ENCODE results near the gene WDFY3.
"Not testable (repeated sequence)": the region's sequence is repeated elsewhere in the genome, so short reads cannot be mapped to it uniquely, and the experiment has no call there.

WDFY3 gene

DNA sequence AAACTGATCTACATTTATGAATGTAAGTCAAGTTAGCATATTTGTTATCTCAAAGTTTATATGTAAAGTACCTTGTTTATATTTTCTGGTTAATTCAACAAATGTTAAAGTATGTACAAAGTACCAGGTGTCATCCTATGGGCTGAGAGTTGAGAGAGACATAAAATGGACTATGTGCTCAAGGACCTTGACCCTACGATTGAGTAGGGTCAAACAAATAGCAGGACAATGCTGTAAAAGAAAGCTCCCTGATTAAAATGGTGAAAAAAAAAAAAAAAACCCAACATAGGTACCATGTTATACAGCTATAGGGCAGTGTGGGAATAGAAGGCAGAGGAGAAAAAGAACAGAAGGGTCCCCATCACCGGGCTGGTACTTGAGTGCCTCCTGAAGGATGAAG lies 260.2 kb downstream of the WDFY3 start:
- DNase-seq = no peak

DNA sequence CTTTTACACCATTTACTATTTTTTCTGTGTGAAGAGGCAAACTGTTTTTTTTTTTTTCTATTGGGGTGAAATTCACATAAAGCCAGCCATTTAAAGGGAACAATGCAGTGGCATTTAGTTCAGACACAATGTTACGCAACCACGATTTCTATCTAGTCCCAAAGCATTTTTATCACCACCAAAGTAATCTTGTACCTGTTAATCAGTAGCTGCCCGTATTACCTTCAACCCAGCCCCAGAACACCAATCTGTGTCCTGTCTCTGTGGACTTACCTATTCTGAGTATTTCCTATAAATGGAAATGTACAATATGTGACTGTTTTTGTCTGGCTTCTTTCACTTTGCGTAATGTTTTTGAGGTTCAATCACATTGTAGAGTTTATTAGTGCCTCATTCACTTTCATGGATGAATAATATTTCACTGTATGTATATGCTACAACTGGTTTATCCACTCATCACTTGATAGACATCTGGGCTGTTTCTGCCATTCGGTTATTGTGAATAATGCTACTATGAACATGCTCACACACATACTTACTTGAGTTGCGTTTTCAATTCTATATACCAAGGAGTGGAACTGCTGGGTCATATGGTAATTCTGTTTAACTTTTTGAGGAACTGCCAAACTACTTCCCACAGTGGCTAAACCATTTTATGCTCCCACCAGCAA lies 267.4 kb downstream of the WDFY3 start:
- no peak for DNase-seq

DNA sequence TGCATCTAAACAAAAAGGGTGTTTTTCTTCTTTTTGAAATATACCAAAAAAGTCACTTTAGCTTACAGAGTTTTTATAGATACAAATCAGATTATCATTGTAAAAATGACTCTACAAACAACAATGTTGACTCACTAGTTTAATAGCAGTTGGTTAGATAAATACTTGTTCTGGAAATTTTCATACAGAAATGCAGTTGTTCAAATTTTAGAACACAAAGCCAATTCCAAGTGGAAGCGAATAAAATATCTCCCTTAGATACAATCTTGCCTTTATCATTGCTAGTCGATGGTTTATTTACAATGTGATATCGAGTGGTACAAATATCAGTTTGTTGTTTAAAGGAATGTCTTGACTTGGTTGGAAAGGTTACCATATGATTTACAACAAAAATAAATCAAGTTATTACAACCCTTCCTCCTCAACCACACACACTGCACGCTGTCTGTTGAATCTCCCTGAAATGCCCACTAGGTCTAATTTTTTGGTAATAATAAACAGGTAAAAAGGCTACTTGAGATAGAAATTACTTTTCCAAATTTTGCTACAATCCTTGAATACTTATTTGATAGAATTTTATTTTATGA lies 268.8 kb downstream of the WDFY3 start:
- DNase-seq = no peak

DNA sequence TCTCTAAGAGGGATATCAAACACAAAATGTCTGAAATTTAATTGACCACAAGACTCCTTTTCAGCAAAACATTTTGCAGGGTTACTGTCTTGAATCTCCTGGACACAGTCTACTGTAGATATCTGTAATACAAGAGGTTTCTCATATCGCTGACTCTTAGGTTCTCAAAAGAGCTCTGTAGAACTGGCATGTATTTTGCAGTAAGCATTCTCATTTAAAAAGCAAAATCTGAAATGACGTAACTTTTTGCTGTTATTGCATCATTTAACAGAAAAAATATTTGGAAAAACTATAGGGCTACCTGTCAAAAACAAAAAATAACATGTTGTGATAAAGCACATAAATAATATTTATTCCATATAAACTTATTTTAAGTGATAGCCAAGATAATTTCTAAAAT lies 269.3 kb downstream of the WDFY3 start:
- no peak for DNase-seq

DNA sequence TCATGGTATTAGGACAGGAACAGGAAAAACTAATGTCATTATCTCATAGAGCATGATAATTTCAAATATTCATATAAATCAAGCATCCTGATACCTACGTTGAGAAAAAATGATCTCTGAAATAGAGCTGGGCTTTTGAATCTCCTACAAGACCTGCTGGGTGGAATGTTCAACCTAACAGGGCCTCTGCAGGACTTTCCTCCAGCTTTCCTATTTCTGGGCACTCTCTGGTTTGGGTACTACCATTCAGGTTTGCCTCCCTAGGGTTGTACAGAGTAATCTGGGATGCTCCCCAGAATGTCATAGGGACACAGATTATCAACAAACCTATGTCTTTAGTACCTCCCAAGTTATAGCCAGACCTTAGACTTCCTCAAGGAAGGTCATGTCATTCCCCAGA lies 274.7 kb downstream of the WDFY3 start:
- no peak for DNase-seq

DNA sequence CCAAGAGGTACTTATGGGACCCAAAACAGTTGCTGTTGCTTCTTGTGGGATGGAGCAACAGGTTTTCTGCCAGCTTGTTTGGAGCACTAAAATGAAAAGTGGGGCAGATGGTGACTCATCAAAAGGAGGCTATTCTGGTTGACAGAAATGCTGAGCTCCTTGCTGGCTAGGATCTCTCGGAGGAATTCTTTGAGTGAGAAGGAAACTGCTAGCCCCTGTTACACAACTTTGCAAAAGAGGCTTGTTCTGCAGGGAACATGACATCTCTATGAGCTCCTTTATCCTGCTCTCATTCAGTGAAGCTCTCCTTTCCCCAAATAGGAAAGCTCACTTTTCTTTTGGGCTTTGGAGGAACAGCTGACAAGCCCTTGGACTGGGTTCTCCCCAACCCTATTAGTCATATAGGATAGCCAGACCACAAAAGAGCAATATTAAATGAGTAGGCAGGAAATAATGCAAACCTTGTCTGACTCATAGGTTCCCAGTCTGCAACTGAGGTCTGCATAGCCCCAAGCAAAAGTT lies 275.3 kb downstream of the WDFY3 start:
- no peak for DNase-seq

DNA sequence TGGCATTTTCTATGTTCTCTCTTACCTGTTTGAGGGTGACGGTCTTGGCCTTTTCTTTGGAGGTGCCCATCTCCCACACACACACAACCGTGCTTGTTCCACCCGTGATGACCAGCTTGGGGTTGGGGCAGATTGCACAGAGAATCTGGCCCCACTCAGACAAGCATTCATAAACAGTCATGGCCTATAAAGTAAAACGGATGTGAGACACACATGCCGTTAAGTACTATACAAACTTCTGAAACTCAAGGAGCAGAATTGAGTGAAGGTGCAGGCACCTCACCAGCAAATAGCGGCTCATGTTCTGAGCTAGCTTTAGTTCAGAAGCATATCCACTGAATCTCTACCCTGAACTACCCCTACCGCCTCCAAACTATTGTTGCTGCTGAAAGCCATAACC lies 276.0 kb downstream of the WDFY3 start:
- no peak for DNase-seq

DNA sequence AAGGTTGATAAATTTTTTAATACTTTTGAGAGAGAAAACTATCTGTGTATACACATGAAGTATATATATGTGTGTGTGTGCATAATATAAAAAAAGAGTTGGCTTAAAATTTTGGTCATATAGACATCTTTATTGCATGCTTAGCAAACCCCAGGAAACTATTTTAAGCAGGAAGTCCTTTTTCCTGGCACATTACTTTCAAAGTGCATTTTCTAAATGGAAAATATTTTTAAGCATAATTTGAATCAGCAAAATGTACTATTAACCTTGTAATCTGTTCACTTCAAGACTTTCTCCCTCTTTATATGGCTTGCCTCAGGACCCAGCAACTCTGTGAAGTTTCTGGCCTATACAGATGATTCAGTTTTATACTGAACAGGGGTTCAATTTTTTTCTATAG lies 277.3 kb downstream of the WDFY3 start:
- no peak for DNase-seq

DNA sequence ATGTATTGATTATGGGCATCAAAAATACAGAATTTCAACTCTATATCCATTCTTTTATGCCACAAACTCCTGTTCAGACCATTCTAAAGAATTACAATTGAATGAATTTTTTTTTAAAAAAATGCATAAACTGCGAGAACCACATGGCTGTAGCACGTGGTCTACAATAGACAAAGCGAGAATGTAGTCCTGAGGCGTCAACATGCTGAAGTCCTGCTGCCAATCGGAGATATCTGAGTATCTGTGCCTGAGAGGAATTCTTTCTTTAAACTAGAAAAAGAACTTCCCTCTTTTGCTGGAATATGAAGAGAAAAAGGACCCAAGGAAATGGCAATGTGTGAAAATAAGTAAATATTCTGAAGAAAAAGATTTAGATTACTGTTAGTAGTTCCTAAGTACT lies 277.9 kb downstream of the WDFY3 start:
- no peak for DNase-seq

DNA sequence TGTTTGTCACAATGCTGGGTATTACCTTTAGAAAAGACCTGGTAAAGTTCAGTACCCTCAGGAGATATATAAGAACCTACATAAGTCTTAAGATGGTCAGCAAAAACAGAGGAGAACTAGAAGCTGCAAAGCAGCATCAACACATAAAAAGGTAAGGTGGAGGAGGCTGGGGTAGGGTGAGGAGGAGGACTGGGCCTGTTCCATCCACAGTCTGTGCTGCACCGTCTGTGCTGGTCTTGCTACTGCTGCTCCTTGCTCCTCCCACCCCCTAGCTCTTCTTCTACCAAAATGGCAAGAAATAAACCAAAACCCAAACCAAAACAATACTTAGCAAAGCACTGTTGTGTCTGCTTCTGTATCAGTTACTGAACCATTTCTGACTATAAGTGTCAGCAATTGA lies 281.4 kb downstream of the WDFY3 start:
- DNase-seq = no peak

DNA sequence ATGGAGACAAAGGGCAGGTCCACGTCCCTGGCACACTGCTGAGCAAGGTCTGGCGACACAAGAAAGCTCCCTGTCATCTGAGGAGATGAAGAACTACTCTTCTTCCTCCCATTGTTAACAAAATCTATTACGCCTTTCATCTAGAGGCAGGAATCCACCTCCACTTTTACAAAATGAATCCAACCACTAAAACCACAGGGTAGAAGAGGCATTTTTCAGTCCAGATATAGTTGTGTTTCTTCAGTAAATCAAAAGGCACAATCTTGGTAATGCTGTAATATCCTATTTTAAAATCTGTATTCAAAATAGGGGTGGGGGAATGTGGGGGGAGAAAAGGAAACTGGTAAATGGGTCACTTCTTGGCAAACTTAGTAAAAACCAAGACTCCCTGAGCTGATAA lies 282.1 kb downstream of the WDFY3 start:
- no peak for DNase-seq

DNA sequence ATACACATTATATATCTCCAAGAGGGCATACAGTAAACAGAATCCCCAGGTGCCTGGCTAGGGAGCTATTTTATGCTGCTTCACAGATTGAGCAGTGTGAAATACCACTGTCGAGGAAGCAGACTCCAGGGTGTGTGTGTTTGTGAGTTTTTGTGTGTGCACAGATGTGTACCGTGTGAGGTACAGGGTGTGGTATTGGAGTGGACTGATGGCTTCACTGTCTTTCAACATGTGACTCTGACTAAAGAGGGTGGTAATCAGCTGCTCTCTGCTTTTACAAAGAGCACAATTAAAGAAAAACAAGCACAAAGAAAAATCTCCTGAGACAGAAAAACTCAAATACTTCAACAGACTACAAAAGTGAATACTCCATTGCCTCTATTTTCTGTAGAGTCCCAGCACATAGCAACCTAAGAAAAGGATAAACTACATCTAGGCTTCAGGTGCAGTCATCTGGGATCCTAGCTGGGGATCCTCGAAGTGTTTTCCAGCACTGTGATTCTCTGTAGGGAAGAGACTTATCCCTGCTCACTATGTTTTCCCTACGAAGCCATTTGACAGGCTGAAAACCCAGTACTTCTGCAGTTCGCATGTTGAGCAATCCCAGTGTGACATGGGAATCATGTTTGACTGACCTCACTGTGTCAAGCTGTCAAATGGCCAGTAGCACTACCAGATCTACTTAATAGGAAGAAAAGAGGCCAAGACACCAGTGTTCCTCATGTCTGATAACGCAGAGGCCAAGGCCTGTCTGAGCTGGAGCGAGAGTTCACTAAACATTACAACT lies 283.2 kb downstream of the WDFY3 start:
- no peak for DNase-seq

DNA sequence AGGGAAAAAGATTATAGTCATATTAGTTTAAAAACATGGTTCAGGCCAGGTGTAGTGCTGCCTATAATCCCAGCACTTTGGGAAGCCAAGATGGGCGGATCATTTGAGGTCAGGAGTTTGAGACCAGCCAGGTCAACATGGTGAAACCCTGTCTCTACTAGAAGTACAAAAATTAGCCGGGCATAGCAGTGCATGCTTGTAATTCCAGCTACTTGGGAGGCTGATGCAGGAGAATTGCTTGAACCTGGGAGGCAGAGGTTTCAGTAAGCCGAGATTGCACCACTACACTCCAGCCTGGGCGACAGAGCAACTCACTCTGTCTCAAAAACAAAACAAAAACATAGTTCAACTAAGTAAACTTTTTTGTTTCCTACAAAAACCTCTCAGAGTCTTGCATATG lies 283.8 kb downstream of the WDFY3 start:
- DNase-seq = not testable (repeated sequence)

DNA sequence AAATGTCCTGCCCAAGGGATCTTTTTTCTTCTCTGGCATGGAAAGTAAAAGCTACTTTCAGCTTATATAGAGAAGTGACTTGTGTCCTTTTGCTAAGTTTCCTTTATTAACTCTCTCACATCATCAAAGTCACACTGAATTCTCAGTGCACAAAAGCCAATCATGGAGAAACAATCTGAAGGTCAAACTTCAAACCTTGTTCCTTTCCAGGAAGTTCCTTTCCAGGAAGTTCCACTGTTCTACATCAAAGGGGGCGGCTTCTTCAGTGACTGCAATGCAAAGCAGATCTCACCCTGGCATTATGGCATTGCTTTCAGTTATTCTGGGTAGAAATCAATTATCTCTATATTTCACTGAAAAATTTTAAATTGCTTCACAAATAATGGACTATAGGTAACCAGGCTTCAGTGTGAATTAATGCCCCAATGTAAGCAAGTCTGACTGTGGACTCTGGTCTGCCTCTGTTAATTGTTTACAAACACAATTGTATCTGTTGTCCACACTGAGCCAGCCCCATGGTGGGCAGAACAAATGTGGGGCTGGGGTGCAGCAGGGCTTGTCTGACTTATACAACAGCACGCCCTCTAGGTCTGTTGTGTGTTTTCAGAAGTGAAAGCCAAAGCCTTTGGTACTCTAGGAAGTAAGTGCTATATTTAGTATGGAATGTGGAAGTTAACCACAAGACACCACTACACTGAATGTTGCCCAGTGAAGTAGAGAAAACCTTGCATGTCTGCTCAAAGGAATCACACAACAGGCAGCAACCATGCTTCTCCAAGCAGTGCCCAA lies 284.8 kb downstream of the WDFY3 start:
- no peak for DNase-seq

DNA sequence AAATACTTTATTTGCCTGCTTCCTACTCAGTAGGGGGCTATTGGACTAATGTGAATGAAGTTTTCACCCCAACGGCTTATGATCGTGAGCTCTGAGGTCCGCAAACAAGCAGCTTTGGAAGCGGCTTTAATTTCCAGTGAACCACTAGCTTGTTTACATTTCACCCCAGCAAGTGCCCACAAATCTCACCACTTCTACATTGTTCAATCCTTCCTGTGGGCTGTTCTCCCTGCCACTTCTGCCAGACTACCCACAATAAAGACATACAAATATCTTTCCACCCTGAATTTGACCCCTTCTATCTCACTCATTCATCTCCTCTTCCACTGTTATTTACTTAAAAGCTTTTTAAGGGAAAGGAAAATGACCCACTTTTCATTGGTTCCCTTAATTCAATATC lies 285.5 kb downstream of the WDFY3 start:
- no peak for DNase-seq

DNA sequence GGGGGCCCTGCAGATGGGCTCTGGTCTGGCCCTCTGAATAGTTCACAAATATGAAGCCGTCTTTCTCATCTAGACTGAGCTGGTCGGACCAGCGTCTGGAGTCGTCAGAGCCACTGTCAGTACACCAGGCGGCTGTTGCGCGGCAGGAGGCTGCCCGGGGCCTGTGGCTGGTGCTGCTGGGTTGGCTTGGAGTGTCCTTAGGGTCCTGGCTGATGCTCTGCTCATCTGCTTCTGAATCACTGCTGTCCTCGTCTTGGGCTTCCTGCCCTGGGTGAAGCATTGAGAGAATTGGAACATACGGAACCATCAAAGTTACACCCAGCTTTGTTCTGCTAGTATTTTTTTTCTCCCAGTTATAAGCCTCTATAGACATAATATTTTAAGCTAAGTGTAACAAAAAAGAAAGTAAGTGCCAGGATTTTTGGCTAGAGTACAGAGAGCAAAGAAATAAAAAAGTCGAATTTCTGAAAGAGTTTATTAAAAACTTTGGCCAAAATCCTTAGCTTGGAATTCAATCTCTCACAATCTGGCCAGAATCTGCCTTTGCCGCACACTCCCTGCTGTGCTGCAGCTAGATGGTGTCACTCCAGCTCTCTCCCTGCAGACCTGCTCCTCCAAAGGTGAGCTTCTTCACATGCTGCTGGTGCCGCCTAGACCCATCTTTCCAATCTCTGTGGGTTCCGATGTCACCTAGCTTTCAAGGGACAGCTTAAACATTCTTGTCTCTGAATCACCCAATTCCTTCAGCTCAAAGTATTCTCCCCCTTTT lies 287.3 kb downstream of the WDFY3 start:
- DNase-seq = no peak

DNA sequence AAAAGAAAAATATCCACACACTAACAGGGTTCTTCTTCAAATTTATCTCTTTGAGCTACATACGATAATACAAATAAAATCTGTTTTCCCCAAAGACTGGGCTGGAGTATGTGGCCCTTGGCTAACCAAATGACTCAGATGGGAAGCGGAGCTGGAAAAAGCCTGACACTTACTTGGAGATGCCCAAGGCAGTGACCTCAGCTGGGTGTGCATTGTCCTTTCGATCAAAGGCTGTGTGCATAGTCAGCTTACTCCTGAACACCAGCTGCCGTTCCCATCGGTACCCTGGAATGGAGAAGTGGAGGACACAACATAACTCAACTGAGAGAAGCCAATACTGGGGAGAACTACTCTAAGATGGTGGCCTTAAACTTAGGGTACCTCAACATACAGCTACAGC lies 288.5 kb downstream of the WDFY3 start:
- DNase-seq = no peak

DNA sequence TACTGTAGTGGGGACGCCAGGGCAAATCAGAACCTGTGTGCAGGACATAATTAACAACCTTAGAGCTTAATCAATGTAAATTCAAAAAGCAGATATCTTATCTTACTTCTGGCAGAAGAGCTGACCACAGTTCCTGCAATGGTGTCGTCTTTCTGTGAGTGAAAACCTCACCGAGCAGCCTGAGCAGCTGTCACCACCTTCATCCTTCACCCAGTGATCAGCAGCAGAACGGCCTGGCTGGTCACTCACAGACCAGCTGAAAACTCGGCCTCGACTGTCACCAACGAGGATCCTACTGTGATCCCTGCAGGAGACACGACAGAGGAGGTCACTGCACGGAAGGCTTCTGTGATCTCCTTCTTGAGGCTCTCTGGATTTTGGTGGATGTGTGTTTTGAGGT lies 289.4 kb downstream of the WDFY3 start:
- DNase-seq = no peak

DNA sequence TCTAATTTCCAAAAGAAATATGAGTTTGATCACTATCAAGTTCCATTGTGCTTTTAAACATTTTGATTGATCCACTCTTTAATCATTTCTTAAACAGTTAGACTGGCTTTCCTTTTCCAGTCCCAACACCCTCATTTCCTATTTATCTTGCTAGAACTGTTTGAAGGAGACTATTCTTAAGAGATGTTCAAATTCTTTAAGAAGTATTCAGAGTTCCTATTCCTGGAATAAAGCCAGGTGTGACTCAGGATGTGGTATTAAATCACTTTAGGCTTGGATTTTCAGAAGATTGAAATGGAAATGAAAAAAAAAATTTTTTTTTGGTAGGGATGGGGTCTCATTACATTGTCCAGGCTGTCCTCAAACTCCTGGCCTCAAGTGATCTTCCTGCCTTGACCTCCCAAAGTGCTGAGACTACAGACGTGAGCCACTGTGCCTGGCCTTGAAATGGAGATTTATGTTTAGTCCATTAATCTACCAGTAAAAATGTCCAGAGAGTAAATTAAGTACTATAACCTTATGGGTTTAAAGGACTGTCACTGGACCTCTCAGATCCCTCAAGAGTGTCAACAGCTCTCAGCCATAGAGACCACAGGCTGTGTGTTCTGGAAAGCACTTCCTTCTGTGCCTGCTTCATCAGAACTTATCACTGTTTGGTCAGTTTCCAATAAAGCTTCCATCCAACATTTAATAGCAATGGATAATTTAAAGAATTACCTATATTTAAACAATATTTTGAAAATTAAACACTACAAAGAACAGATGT lies 292.8 kb downstream of the WDFY3 start:
- no peak for DNase-seq

DNA sequence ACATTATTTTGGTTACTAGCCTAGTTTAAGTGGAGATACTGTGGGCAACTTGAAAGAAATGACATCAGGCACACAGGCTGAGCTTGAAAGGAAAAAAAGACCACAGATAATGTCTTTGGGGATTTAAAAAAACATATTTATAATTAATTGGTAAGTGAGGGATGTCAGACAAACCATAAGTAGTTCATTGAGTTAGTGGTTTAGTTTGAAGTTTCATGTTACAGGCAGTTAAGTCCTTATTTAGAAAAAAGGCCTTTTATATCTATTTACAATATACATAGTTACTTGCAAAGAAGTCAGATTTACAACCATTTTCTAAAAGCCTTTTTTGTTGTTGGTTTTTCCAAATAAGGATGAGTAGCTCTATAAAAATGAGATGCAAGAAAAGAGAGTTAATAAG lies 294.3 kb downstream of the WDFY3 start:
- no peak for DNase-seq

DNA sequence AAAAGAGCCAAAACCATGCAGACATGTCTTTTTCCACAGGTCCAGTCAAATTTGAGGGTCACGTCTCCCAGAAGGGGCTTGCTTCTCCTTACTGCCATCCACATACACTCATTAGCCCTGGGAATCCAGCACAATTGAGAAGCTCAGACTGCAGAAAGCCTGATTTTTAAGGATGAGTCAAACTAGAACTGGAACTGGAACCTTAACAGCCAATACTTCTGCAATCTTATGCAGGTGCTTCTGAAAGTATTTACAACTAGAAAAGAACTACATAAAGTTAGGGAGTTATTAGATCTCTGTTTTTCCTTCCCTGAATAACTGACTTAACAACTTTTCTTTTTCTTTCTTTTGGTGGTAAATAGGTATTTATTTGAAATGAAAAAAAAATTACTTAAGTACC lies 297.3 kb downstream of the WDFY3 start:
- DNase-seq = no peak

DNA sequence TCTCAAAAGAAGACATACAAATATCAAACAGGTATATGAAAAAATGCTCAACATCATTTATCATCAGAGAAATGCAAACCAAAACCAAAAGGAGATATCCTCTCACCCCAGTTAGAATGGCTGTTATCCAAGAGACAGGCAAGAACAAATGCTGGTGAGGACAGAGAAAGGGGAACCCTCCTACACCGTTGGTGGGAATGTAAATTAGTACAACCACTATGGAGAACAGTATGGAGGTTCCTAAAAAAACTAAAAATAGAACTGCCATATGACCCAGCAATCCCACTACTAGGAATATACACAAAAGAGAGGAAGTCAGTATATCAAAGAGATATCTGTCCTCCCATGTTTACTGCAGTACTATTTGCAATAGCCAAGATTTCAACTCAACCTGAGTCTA lies 300.1 kb downstream of the WDFY3 start:
- DNase-seq = no peak

Measured in stimulated activated CD4-positive, alpha-beta T cell treated with anti-CD3 and anti-CD28 coated beads, Interleukin-1b, Interleukin-23, amount 100 ng/mL, for 48 hours (primary cell).